ENCODE data around the gene C10orf90.

DNA sequence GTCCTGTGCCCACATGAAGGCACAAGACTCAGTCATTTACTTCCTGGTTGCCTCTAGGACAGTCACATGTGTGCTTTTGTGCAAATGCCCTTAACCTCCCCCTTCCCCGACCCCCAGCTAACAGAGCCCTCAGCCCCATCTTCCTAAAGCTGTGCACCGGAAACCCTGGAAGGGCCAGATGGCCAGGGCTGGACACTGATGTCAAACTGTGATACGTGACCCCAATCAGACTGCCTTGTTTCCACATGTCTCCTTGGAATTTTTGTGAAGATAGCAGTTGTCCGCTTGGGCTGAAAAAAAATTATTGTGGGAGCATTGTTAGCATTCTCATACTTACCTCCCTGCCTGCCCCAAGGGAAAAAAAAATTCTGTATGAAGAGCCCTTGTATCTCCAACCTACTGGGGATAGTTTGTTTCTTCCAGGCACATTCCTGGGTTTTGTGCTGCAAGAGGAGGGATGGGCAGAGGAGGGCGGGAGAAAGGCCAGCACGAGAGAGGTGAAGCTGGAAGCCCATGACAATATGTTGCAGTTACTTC, 265.2 kb downstream of the C10orf90 start:
- TF ChIP-seq, protein P1, sequence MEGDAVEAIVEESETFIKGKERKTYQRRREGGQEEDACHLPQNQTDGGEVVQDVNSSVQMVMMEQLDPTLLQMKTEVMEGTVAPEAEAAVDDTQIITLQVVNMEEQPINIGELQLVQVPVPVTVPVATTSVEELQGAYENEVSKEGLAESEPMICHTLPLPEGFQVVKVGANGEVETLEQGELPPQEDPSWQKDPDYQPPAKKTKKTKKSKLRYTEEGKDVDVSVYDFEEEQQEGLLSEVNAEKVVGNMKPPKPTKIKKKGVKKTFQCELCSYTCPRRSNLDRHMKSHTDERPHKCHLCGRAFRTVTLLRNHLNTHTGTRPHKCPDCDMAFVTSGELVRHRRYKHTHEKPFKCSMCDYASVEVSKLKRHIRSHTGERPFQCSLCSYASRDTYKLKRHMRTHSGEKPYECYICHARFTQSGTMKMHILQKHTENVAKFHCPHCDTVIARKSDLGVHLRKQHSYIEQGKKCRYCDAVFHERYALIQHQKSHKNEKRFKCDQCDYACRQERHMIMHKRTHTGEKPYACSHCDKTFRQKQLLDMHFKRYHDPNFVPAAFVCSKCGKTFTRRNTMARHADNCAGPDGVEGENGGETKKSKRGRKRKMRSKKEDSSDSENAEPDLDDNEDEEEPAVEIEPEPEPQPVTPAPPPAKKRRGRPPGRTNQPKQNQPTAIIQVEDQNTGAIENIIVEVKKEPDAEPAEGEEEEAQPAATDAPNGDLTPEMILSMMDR (IDR thresholded peaks at IDR 0.05; ENCODE audit: poor library complexity): no peak
- TF ChIP-seq EZH2 (IDR thresholded peaks at IDR 0.05; ENCODE audit: borderline replicate concordance): no peak

Measured in hepatocyte (in vitro differentiated cells).